ENCODE measurements around the gene MICU2. TPM values are rescaled to one million over a fixed set of nuclear protein-coding genes. Genes with fewer than 3 reads are reported as not detected.
A peak's percentile ranks its signal among the peaks of the same experiment; 100 is the strongest.

The MICU2 gene
- total and polyA plus RNA-seq, 2 of the 4 experiments (the other 2 are of a cell fraction): 14.9 to 25.0 TPM

GRCh38 chr13:21638319-21639282 is 34.6 kb upstream of the MICU2 start:
- ChIA-PET POLR2A (ENCODE audit: unreplicated experiment) (interaction anchor here (0.6 kb wide), 1 partner anchor 14 kb away, joined by 6 read pairs; no protein-coding TSS in a partner anchor), CTCF (interaction anchor here (0.5 to 1.7 kb wide), 13 partner anchors 9 to 1119 kb away, joined by 3 to 8 read pairs (median 3); no protein-coding TSS in a partner anchor)
- Histone ChIP-seq H3K14ac (replicated peaks; ENCODE audit: low read depth, low read length) (no peak overlapping the region), H3K23ac (ENCODE audit: low read depth, low read length) (no peak overlapping the region), H3K4me1 (ENCODE audit: control insufficient read depth, insufficient read depth, low read length) (peaks cover 3% of the 10 kb centered on the region; the same call in 1 of the 2 replicates), H4K91ac (ENCODE audit: insufficient read depth, low read depth, low read length) (no peak overlapping the region), H3K36me3 (ENCODE audit: control insufficient read depth, insufficient read depth, low read length) (no peaks in the 10 kb centered on the region), H2AK9ac (replicated peaks; ENCODE audit: low read depth, low read length, poor library complexity) (no peak overlapping the region), H2AK5ac (ENCODE audit: low read depth, low read length) (no peak overlapping the region), H4K20me1 (ENCODE audit: insufficient read depth, low read length) (no peaks in the 10 kb centered on the region), H4K8ac (ENCODE audit: low read depth in 2 of 2, low read length in 2 of 2) (no peak overlapping the region), H3K9me3 (ENCODE audit: control insufficient read depth, insufficient read depth, low read length) (no peaks in the 10 kb centered on the region), H3K18ac (ENCODE audit: low read depth, low read length) (peak overlapping the region; percentile 2; the same call in 1 of the 2 replicates), H3K4ac (ENCODE audit: low read depth, low read length) (no peak overlapping the region), H2BK15ac (ENCODE audit: low read depth, low read length) (no peak overlapping the region), H2BK120ac (ENCODE audit: low read depth, low read length) (no peak overlapping the region), H3K79me1 (ENCODE audit: low read depth in 1 of 2, low read length in 2 of 2) (no peaks in the 10 kb centered on the region), H3K56ac (ENCODE audit: extremely low read depth, insufficient read depth, low read length) (peak overlapping the region; percentile 7; the same call in 1 of the 2 replicates), H2BK5ac (ENCODE audit: low read depth, low read length, poor library complexity, severe bottlenecking) (no peak overlapping the region), H4K5ac (ENCODE audit: low read depth, low read length) (no peak overlapping the region; the same call in 1 of the 2 replicates), H3K9ac (ENCODE audit: low read depth, low read length) (peak overlapping the region; percentile 52; the same call in 1 of the 2 replicates), H2BK20ac (ENCODE audit: low read depth, low read length) (no peak overlapping the region), H3K9me1 (ENCODE audit: insufficient read depth, low read length) (no peaks in the 10 kb centered on the region; the same call in 1 of the 2 replicates), H3K27me3 (ENCODE audit: control insufficient read depth, insufficient read depth, low read length) (peaks cover 2% of the 10 kb centered on the region), H3K27ac (ENCODE audit: insufficient read depth, low read length) (no peak overlapping the region; the same call in 1 of the 2 replicates), H3K4me3 (ENCODE audit: insufficient read depth, low read depth, low read length) (no peak overlapping the region), H3K4me2 (ENCODE audit: low read depth, low read length) (peak overlapping the region; percentile 17; the same call in 1 of the 2 replicates), H2AFZ (replicated peaks; ENCODE audit: low read length, poor library complexity) (no peak overlapping the region)
- dilution Hi-C loops (cut with HindIII; ENCODE audit: low sequenced_read_pairs, unreplicated experiment) (no loop called here), in situ Hi-C loops (cut with MboI; ENCODE audit: low sequenced_read_pairs) (loop anchor here (25.0 kb wide), 3 partner anchors 1149 to 1674 kb away; no protein-coding TSS in a partner anchor), intact Hi-C loops (cut with micrococcal nuclease) (loop anchor here (1.0 to 5.0 kb wide), 4 partner anchors 34 to 1119 kb away; partner anchors contain the start of gene FGF9)
- BruUV-seq (replicated peaks): no TSS peak
- DNase-seq (peak; percentile 4), ATAC-seq (ENCODE audit: low read depth) (peak; percentile 53)
- peak; percentile 72 for TF ChIP-seq RAD21 (IDR thresholded peaks at IDR 0.05; ENCODE audit: low read length)
- TF ChIP-seq MAFK (IDR thresholded peaks at IDR 0.05; ENCODE audit: low read depth, low read length): no peak
- TF ChIP-seq, protein P1, sequence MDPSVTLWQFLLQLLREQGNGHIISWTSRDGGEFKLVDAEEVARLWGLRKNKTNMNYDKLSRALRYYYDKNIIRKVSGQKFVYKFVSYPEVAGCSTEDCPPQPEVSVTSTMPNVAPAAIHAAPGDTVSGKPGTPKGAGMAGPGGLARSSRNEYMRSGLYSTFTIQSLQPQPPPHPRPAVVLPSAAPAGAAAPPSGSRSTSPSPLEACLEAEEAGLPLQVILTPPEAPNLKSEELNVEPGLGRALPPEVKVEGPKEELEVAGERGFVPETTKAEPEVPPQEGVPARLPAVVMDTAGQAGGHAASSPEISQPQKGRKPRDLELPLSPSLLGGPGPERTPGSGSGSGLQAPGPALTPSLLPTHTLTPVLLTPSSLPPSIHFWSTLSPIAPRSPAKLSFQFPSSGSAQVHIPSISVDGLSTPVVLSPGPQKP (IDR thresholded peaks at IDR 0.05; ENCODE audit: borderline replicate concordance, low read depth, low read length): no peak
- peak; percentile 82 for TF ChIP-seq SMC3 (IDR thresholded peaks at IDR 0.05; ENCODE audit: low read depth, low read length)
- TF ChIP-seq, protein P2, sequence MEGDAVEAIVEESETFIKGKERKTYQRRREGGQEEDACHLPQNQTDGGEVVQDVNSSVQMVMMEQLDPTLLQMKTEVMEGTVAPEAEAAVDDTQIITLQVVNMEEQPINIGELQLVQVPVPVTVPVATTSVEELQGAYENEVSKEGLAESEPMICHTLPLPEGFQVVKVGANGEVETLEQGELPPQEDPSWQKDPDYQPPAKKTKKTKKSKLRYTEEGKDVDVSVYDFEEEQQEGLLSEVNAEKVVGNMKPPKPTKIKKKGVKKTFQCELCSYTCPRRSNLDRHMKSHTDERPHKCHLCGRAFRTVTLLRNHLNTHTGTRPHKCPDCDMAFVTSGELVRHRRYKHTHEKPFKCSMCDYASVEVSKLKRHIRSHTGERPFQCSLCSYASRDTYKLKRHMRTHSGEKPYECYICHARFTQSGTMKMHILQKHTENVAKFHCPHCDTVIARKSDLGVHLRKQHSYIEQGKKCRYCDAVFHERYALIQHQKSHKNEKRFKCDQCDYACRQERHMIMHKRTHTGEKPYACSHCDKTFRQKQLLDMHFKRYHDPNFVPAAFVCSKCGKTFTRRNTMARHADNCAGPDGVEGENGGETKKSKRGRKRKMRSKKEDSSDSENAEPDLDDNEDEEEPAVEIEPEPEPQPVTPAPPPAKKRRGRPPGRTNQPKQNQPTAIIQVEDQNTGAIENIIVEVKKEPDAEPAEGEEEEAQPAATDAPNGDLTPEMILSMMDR (conservative IDR thresholded peaks at IDR 0.05; ENCODE audit: low read depth, low read length): peak; percentile 69
- no peak for TF ChIP-seq CHD1 (IDR thresholded peaks at IDR 0.05; ENCODE audit: low read depth, low read length)
- no peak for TF ChIP-seq BHLHE40 (IDR thresholded peaks at IDR 0.05; ENCODE audit: low read depth, low read length)
- WGBS, 2 experiments (ENCODE audit: extremely low coverage in 2 of 2, insufficient read length in 1 of 2): 0% methylated on average over 1 of the region's 6 CpGs; no CpG with 5 or more reads in 1 of the 2 experiments

Measured in IMR-90 (cell line).